WTC11 (cell line): ENCODE measurements around the gene TMC4. TPM values are rescaled to one million over a fixed set of nuclear protein-coding genes. Genes with fewer than 3 reads are reported as not detected.

Experiments used
- ATAC-seq: fragments of 200-7000 bp; cut with Tn5 transposase; 2 replicates; pipeline ENCODE4 v1.10.0; 2021; ENCODE audit warnings: mild to moderate bottlenecking, moderate library complexity
- CTCF ChIA-PET: fragments of 300-600 bp; sonication (Branson Sonifier 250); formaldehyde crosslinking; loops from one replicate; lab custom pipeline; 2021; ENCODE audit warnings: antibody characterized with exemption; lab: Charles Lee
- POLR2A ChIA-PET: fragments of 350-600 bp; sonication (Branson Sonifier 250); formaldehyde crosslinking; loops from one replicate; lab custom pipeline; 2021; ENCODE audit warnings: antibody characterized with exemption; lab: Charles Lee
- DNase-seq: peaks from one replicate; pipeline ENCODE4 v3.0.0; 2021; ENCODE audit warnings: low spot score
- H3K27ac Mint-ChIP-seq: 2 replicates; pipeline ENCODE4 v1.8.0; 2021; ENCODE audit warnings: mixed read lengths
- H3K27me3 Mint-ChIP-seq: 2 replicates; pipeline ENCODE4 v1.8.0; 2021; ENCODE audit warnings: low read depth, mild to moderate bottlenecking, moderate library complexity, mixed read lengths
- H3K36me3 Mint-ChIP-seq: 2 replicates; pipeline ENCODE4 v1.8.0; 2021; ENCODE audit warnings: mixed read lengths
- H3K4me1 Mint-ChIP-seq: 2 replicates; pipeline ENCODE4 v1.8.0; 2022; ENCODE audit warnings: mixed read lengths
- H3K4me3 Mint-ChIP-seq: 2 replicates; pipeline ENCODE4 v1.8.0; 2021; ENCODE audit warnings: mild to moderate bottlenecking, moderate library complexity, mixed read lengths
- H3K9me3 Mint-ChIP-seq: 2 replicates; pipeline ENCODE4 v1.8.0; 2021; ENCODE audit warnings: mixed read lengths
- ATF1 ChIP-seq: sonication (generic); formaldehyde crosslinking; IDR thresholded peaks from 2 replicates; pipeline ENCODE4 v1.8.1; 2023; ENCODE audit warnings: mild to moderate bottlenecking, moderate library complexity, missing genetic modification reagents
- CREM ChIP-seq: sonication (generic); formaldehyde crosslinking; IDR thresholded peaks from 2 replicates; pipeline ENCODE4 v1.8.1; 2022; ENCODE audit warnings: mild to moderate bottlenecking, missing genetic modification reagents, moderate library complexity
- CTCF ChIP-seq: fragments of 200-600 bp; IDR thresholded peaks from 2 replicates; pipeline ENCODE4 v1.8.0; 2022; ENCODE audit warnings: antibody characterized with exemption
- FOXK1 ChIP-seq: sonication (generic); formaldehyde crosslinking; IDR thresholded peaks from 2 replicates; pipeline ENCODE4 v1.8.0; 2022; ENCODE audit warnings: mild to moderate bottlenecking, moderate library complexity, missing genetic modification reagents
- FOXP1 ChIP-seq: sonication (generic); formaldehyde crosslinking; IDR thresholded peaks from 2 replicates; pipeline ENCODE4 v1.8.0; 2022; ENCODE audit warnings: missing genetic modification reagents, mild to moderate bottlenecking, moderate library complexity, borderline replicate concordance
- HMGA2 ChIP-seq: fragments of 250-450 bp; sonication (Bioruptor Pico); IDR thresholded peaks from 2 replicates; pipeline ENCODE4 v1.4.0; 2021; ENCODE audit warnings: mild to moderate bottlenecking, moderate library complexity
- MAX ChIP-seq: sonication (generic); formaldehyde crosslinking; IDR thresholded peaks from 2 replicates; pipeline ENCODE4 v1.8.0; 2022; ENCODE audit warnings: mild to moderate bottlenecking, missing genetic modification reagents
- NFYB ChIP-seq: sonication (generic); formaldehyde crosslinking; conservative IDR thresholded peaks from 2 replicates; pipeline ENCODE4 v1.8.0; 2022; ENCODE audit warnings: low read depth, missing genetic modification reagents
- NR1H2 ChIP-seq: sonication (generic); formaldehyde crosslinking; IDR thresholded peaks from 2 replicates; pipeline ENCODE4 v1.9.0; 2021; ENCODE audit warnings: mild to moderate bottlenecking, moderate library complexity, missing genetic modification reagents
- NR2C2 ChIP-seq: sonication (generic); formaldehyde crosslinking; IDR thresholded peaks from 2 replicates; pipeline ENCODE4 v1.8.0; 2022; ENCODE audit warnings: mild to moderate bottlenecking, missing genetic modification reagents
- PRDM15 ChIP-seq: sonication (generic); formaldehyde crosslinking; IDR thresholded peaks from 2 replicates; pipeline ENCODE4 v1.8.0; 2022; ENCODE audit warnings: missing genetic modification reagents
- SMAD3 ChIP-seq: sonication (generic); formaldehyde crosslinking; IDR thresholded peaks from 2 replicates; pipeline ENCODE4 v1.8.0; 2022; ENCODE audit warnings: missing genetic modification reagents, mild to moderate bottlenecking, borderline replicate concordance
- SOX15 ChIP-seq: fragments of 250-450 bp; sonication (Bioruptor Pico); IDR thresholded peaks from 2 replicates; pipeline ENCODE4 v1.9.0; 2021; ENCODE audit warnings: mild to moderate bottlenecking
- SP1 ChIP-seq: sonication (generic); formaldehyde crosslinking; conservative IDR thresholded peaks from 2 replicates; pipeline ENCODE4 v1.8.1; 2022; ENCODE audit warnings: missing genetic modification reagents
- TEAD1 ChIP-seq: sonication (generic); formaldehyde crosslinking; IDR thresholded peaks from 2 replicates; pipeline ENCODE4 v1.8.0; 2022; ENCODE audit warnings: mild to moderate bottlenecking, missing genetic modification reagents
- USF1 ChIP-seq: sonication (generic); formaldehyde crosslinking; IDR thresholded peaks from 2 replicates; pipeline ENCODE4 v1.8.0; 2022; ENCODE audit warnings: mild to moderate bottlenecking, missing genetic modification reagents
- ZNF138 ChIP-seq: sonication (generic); formaldehyde crosslinking; conservative IDR thresholded peaks from 2 replicates; pipeline ENCODE4 v1.8.1; 2022; ENCODE audit warnings: mild to moderate bottlenecking, moderate library complexity, missing genetic modification reagents
- ZNF263 ChIP-seq: sonication (generic); formaldehyde crosslinking; IDR thresholded peaks from 2 replicates; pipeline ENCODE4 v1.8.1; 2022; ENCODE audit warnings: low read depth, mild to moderate bottlenecking, moderate library complexity, missing genetic modification reagents
- ZNF281 ChIP-seq: sonication (generic); formaldehyde crosslinking; IDR thresholded peaks from 2 replicates; pipeline ENCODE4 v1.8.0; 2023; ENCODE audit warnings: mild to moderate bottlenecking, missing genetic modification reagents
- ZNF416 ChIP-seq: fragments of 250-450 bp; sonication (Bioruptor Pico); IDR thresholded peaks from 2 replicates; pipeline ENCODE4 v1.9.0; 2021; ENCODE audit warnings: mild to moderate bottlenecking, inconsistent platforms
- ZNF512 ChIP-seq: sonication (generic); formaldehyde crosslinking; IDR thresholded peaks from 2 replicates; pipeline ENCODE4 v1.8.1; 2022; ENCODE audit warnings: missing genetic modification reagents, borderline replicate concordance
- total RNA-seq: library from RNA; stranded (reverse); gene quantifications from 3 replicates; pipeline ENCODE4 v1.2.3, GENCODE V29; 2021

Gene TMC4
- total RNA-seq, 1 experiment from 2014 or later, result 9.3 TPM

- peak; percentile 60 for ATAC-seq
- Mint-ChIP-seq H3K4me3 (peak overlapping the region; percentile 85), H3K4me1 (peaks cover 32% of the 10 kb centered on the region), H3K27me3 (peaks cover 3% of the 10 kb centered on the region; the same call in 1 of the 2 replicates), H3K27ac (peak overlapping the region; percentile 100), H3K9me3 (no peaks in the 10 kb centered on the region), H3K36me3 (peaks cover 44% of the 10 kb centered on the region)
- POLR2A ChIA-PET, result interaction anchor here (1.0 to 4.3 kb wide), 6 partner anchors 11 to 127 kb away, joined by 3 to 25 read pairs (median 6); partner anchors contain the start of genes LENG1 and RPS9
- no peak for TF ChIP-seq NR1H2
- TF ChIP-seq USF1 (CRISPR knock-in tag), result 0 out of 2 replicates have a peak, but pooled peaks have one; percentile 4
- TF ChIP-seq ZNF263 (CRISPR knock-in tag), result no peak
- no peak for TF ChIP-seq HMGA2 (CRISPR knock-in tag)
- TF ChIP-seq NFYB (CRISPR knock-in tag), result peak; percentile 41; the same call in 1 of the 2 replicates
- peak; percentile 66 for TF ChIP-seq MAX
- TF ChIP-seq SP1, result peak; percentile 59; the same call in 1 of the 2 replicates
- no peak for TF ChIP-seq SMAD3 (CRISPR knock-in tag)
- peak; percentile 99 for DNase-seq
- CTCF ChIA-PET, result interaction anchor here (1.0 to 4.2 kb wide), 11 partner anchors 11 to 278 kb away, joined by 3 to 84 read pairs (median 6); partner anchors contain the start of genes LENG1 and TMC4
These were observed 17.6 kb upstream of the TMC4 start for GRCh38 chr19:54190503-54191010.

GRCh38 chr19:54189735-54190502, 17.0 kb upstream of the TMC4 start:
- peaks cover 35% of the 10 kb centered on the region for H3K4me1 Mint-ChIP-seq
- H3K36me3 Mint-ChIP-seq, result peaks cover 43% of the 10 kb centered on the region
- ChIA-PET POLR2A (interaction anchor here (0.5 to 4.3 kb wide), 17 partner anchors 10 to 127 kb away, joined by 3 to 25 read pairs (median 5); partner anchors contain the start of genes RPS9 and TMC4), CTCF (interaction anchor here (0.6 to 4.2 kb wide), 28 partner anchors 9 to 397 kb away, joined by 3 to 84 read pairs (median 4); partner anchors contain the start of genes CNOT3, LENG1, TMC4 and TTYH1)
- DNase-seq (peak; percentile 100), ATAC-seq (peak; percentile 71)
- H3K27me3 Mint-ChIP-seq, result peaks cover 3% of the 10 kb centered on the region; the same call in 1 of the 2 replicates
- no peaks in the 10 kb centered on the region for H3K9me3 Mint-ChIP-seq
- peak overlapping the region; percentile 85 for H3K4me3 Mint-ChIP-seq
- H3K27ac Mint-ChIP-seq, result peak overlapping the region; percentile 100
- TF ChIP-seq FOXP1 (CRISPR knock-in tag) (peak; percentile 29; the same call in 1 of the 2 replicates), SOX15 (CRISPR knock-in tag) (no peak), NR2C2 (CRISPR knock-in tag) (no peak), ATF1 (CRISPR knock-in tag) (no peak), ZNF512 (CRISPR knock-in tag) (no peak), ZNF281 (CRISPR knock-in tag) (0 out of 2 replicates have a peak, but pooled peaks have one; percentile 27), CREM (CRISPR knock-in tag) (no peak; the same call in 1 of the 2 replicates), CTCF (no peak), TEAD1 (CRISPR knock-in tag) (no peak), ZNF138 (CRISPR knock-in tag) (no peak), PRDM15 (CRISPR knock-in tag) (no peak), FOXK1 (peak; percentile 24; the same call in 1 of the 2 replicates), ZNF416 (CRISPR knock-in tag) (0 out of 2 replicates have a peak, but pooled peaks have one; percentile 52), SMAD3 (CRISPR knock-in tag) (no peak)
